ENCODE measurements around the gene FARSB. TPM values are rescaled to one million over a fixed set of nuclear protein-coding genes. Genes with fewer than 3 reads are reported as not detected.

The FARSB gene
- total and polyA plus RNA-seq, 3 donors from 2014 or later = 14.1 to 35.0 (median 22.8) TPM

- intact Hi-C loops (cut with DNase I; ENCODE audit: low total_unique reads) = no loop called here
- no peak for DNase-seq
- 87 to 93% methylated on average over 5 of the region's 5 CpGs for WGBS, 2 donors
These were observed 18.0 kb upstream of the FARSB start for GRCh38 chr2:222673883-222674282.

GRCh38 chr2:222673273-222673672 is 17.4 kb upstream of the FARSB start:
- Histone ChIP-seq H3K4me1 (peaks cover 3% of the 10 kb centered on the region), H3K27me3 (no peaks in the 10 kb centered on the region), H3K36me3 (ENCODE audit: low read depth, missing control alignments) (no peaks in the 10 kb centered on the region), H3K27ac (no peak overlapping the region), H3K9me3 (no peaks in the 10 kb centered on the region), H3K4me3 (no peak overlapping the region)
- DNase-seq = no peak
- intact Hi-C loops (cut with DNase I; ENCODE audit: low total_unique reads) = no loop called here
- WGBS, 2 donors = 56 to 69% methylated on average over 7 of the region's 7 CpGs
- no peak for TF ChIP-seq POLR2A (IDR thresholded peaks at IDR 0.05)
- TF ChIP-seq CTCF (IDR thresholded peaks at IDR 0.05) = no peak

More at GRCh38 chr2:222673883-222674282, 18.0 kb upstream of the FARSB start:
- H3K27ac ChIP-seq = no peak overlapping the region
- no peaks in the 10 kb centered on the region for H3K36me3 ChIP-seq (ENCODE audit: low read depth, missing control alignments)
- TF ChIP-seq POLR2A (IDR thresholded peaks at IDR 0.05) (no peak), CTCF (IDR thresholded peaks at IDR 0.05) (no peak)
- no peaks in the 10 kb centered on the region for H3K27me3 ChIP-seq
- no peaks in the 10 kb centered on the region for H3K9me3 ChIP-seq
- H3K4me1 ChIP-seq = peaks cover 3% of the 10 kb centered on the region
- no peak overlapping the region for H3K4me3 ChIP-seq

GRCh38 chr2:222672068-222672401 is 16.1 kb upstream of the FARSB start:
- Histone ChIP-seq H3K4me3 (peak overlapping the region; percentile 31 to 53), H3K36me3 (ENCODE audit: low read depth, missing control alignments) (no peaks in the 10 kb centered on the region), H3K9me3 (no peaks in the 10 kb centered on the region), H3K27me3 (no peaks in the 10 kb centered on the region), H3K27ac (no peak overlapping the region), H3K4me1 (peaks cover 3% of the 10 kb centered on the region)
- intact Hi-C loops (cut with DNase I; ENCODE audit: low total_unique reads) = no loop called here
- TF ChIP-seq CTCF (IDR thresholded peaks at IDR 0.05) = no peak
- no peak for TF ChIP-seq POLR2A (IDR thresholded peaks at IDR 0.05)
- WGBS, 2 donors = 14 to 20% methylated on average over 10 of the region's 10 CpGs
- no peak for DNase-seq

GRCh38 chr2:222671259-222672067 is 15.6 kb upstream of the FARSB start, which contains the start of gene MOGAT1:
Gene MOGAT1 (plus strand): TSS chr2:222671658. CDS start chr2:222671786, 128 bp downstream.
- 4% methylated on average over 13 to 53 of the region's 66 CpGs for WGBS, 2 donors
- Histone ChIP-seq H3K36me3 (ENCODE audit: low read depth, missing control alignments) (no peaks in the 10 kb centered on the region), H3K4me3 (peak within 1 kb of the TSS; percentile 31 to 53), H3K27ac (no peak within 1 kb of the TSS), H3K4me1 (peaks cover 3% of the 10 kb centered on the region), H3K9me3 (no peaks in the 10 kb centered on the region), H3K27me3 (no peaks in the 10 kb centered on the region)
- intact Hi-C loops (cut with DNase I; ENCODE audit: low total_unique reads) = no loop called here
- DNase-seq = peak; percentile 23
- TF ChIP-seq CTCF (IDR thresholded peaks at IDR 0.05) = no peak
- TF ChIP-seq POLR2A (IDR thresholded peaks at IDR 0.05) = no peak
